SK-N-SH (cell line): Measurements from ENCODE around the gene FUT7. TPM values are rescaled to one million over a fixed set of nuclear protein-coding genes. Genes with fewer than 3 reads are reported as not detected.

ENCODE experiments used
- polyA plus RNA-seq, 3 experiments: library from polyadenylated mRNA; depleted of rRNA; stranded (reverse); fragments of >200 nt; gene quantifications; 2 replicates each; pipeline ENCODE4 v1.2.3, GENCODE V29; 2012

FUT7 gene
- polyA plus RNA-seq, 1 of the 3 experiments (the other 2 are of a cell fraction) = not detected

Other genes starting within 250 kb of the FUT7 start
- gene TMEM141, start 240.7 kb downstream of the FUT7 start, polyA plus RNA-seq (2012; rRNA removed) = 112 and 135 TPM in 2 replicates
- gene CCDC183, start 235.8 kb downstream of the FUT7 start, polyA plus RNA-seq (2012; rRNA removed) = 5.3 and 6.8 TPM in 2 replicates
- gene RABL6, start 224.1 kb downstream of the FUT7 start, polyA plus RNA-seq (2012; rRNA removed) = 40.0 and 43.6 TPM in 2 replicates
- gene AJM1, start 189.6 kb downstream of the FUT7 start, polyA plus RNA-seq (2012; rRNA removed) = 2.4 and 2.6 TPM in 2 replicates
- gene PHPT1, start 182.7 kb downstream of the FUT7 start, polyA plus RNA-seq (2012; rRNA removed) = 338 and 517 TPM in 2 replicates
- 4.2 and 5.0 TPM in 2 replicates for gene MAMDC4, start 179.7 kb downstream of the FUT7 start, polyA plus RNA-seq (2012; rRNA removed)
- 756 and 1,070 TPM in 2 replicates for gene EDF1, start 165.8 kb downstream of the FUT7 start, polyA plus RNA-seq (2012; rRNA removed)
- gene TRAF2, start 145.6 kb downstream of the FUT7 start, polyA plus RNA-seq (2012; rRNA removed) = 13.3 and 15.4 TPM in 2 replicates
- gene FBXW5, start 87.3 kb downstream of the FUT7 start, polyA plus RNA-seq (2012; rRNA removed) = 78.9 and 85.5 TPM in 2 replicates
- gene C8G, start 86.8 kb downstream of the FUT7 start, polyA plus RNA-seq (2012; rRNA removed) = 0.28 and 0.49 TPM in 2 replicates
- 0.87 and 1.1 TPM in 2 replicates for gene LCN12, start 79.8 kb downstream of the FUT7 start, polyA plus RNA-seq (2012; rRNA removed)
- gene PTGDS, start 54.6 kb downstream of the FUT7 start, polyA plus RNA-seq (2012; rRNA removed) = not detected in 2 replicates
- not detected in 2 replicates for gene LCNL1, start 49.1 kb downstream of the FUT7 start, polyA plus RNA-seq (2012; rRNA removed)
- gene PAXX, start 39.7 kb downstream of the FUT7 start, polyA plus RNA-seq (2012; rRNA removed) = 37.8 and 52.9 TPM in 2 replicates
- 0.60 and 1.0 TPM in 2 replicates for gene CLIC3, start 35.5 kb downstream of the FUT7 start, polyA plus RNA-seq (2012; rRNA removed)
- 26.0 and 34.7 TPM in 2 replicates for gene ABCA2, start 3.9 kb downstream of the FUT7 start, polyA plus RNA-seq (2012; rRNA removed)
- gene NPDC1, start 14.1 kb upstream of the FUT7 start, polyA plus RNA-seq (2012; rRNA removed) = 47.4 and 48.1 TPM in 2 replicates
- not detected in 2 replicates for gene ENTPD2, start 22.0 kb upstream of the FUT7 start, polyA plus RNA-seq (2012; rRNA removed)
- 4.6 and 6.0 TPM in 2 replicates for gene SAPCD2, start 38.5 kb upstream of the FUT7 start, polyA plus RNA-seq (2012; rRNA removed)
- 3.2 and 5.6 TPM in 2 replicates for gene UAP1L1, start 45.4 kb upstream of the FUT7 start, polyA plus RNA-seq (2012; rRNA removed)
- gene MAN1B1, start 54.9 kb upstream of the FUT7 start, polyA plus RNA-seq (2012; rRNA removed) = 57.8 and 61.9 TPM in 2 replicates
- 127 and 141 TPM in 2 replicates for gene DPP7, start 82.6 kb upstream of the FUT7 start, polyA plus RNA-seq (2012; rRNA removed)
- 0.03 TPM in 1 of 2 replicates, not detected in the other for gene GRIN1, start 107.1 kb upstream of the FUT7 start, polyA plus RNA-seq (2012; rRNA removed)
- gene LRRC26, start 138.0 kb upstream of the FUT7 start, polyA plus RNA-seq (2012; rRNA removed) = not detected in 2 replicates
- gene TMEM210, start 140.0 kb upstream of the FUT7 start, polyA plus RNA-seq (2012; rRNA removed) = not detected in 2 replicates
- 35.1 and 37.7 TPM in 2 replicates for gene ANAPC2, start 156.5 kb upstream of the FUT7 start, polyA plus RNA-seq (2012; rRNA removed)
- 100 and 124 TPM in 2 replicates for gene SSNA1, start 156.6 kb upstream of the FUT7 start, polyA plus RNA-seq (2012; rRNA removed)
- 4.4 and 5.2 TPM in 2 replicates for gene TPRN, start 168.7 kb upstream of the FUT7 start, polyA plus RNA-seq (2012; rRNA removed)
- gene TMEM203, start 173.6 kb upstream of the FUT7 start, polyA plus RNA-seq (2012; rRNA removed) = 55.6 and 57.0 TPM in 2 replicates
- gene NDOR1, start 173.6 kb upstream of the FUT7 start, polyA plus RNA-seq (2012; rRNA removed) = 7.9 and 8.6 TPM in 2 replicates
- gene RNF208, start 190.2 kb upstream of the FUT7 start, polyA plus RNA-seq (2012; rRNA removed) = 2.0 and 2.7 TPM in 2 replicates
- 2.1 and 2.2 TPM in 2 replicates for gene CYSRT1, start 193.1 kb upstream of the FUT7 start, polyA plus RNA-seq (2012; rRNA removed)
- 0.03 and 0.08 TPM in 2 replicates for gene RNF224, start 195.4 kb upstream of the FUT7 start, polyA plus RNA-seq (2012; rRNA removed)
- 0.06 TPM in 1 of 2 replicates, not detected in the other for gene SLC34A3, start 198.8 kb upstream of the FUT7 start, polyA plus RNA-seq (2012; rRNA removed)
- gene TUBB4B, start 209.2 kb upstream of the FUT7 start, polyA plus RNA-seq (2012; rRNA removed) = 415 and 508 TPM in 2 replicates
- gene STPG3, start 219.2 kb upstream of the FUT7 start, polyA plus RNA-seq (2012; rRNA removed) = not detected in 2 replicates
- gene NELFB, start 223.2 kb upstream of the FUT7 start, polyA plus RNA-seq (2012; rRNA removed) = 52.6 and 62.7 TPM in 2 replicates
- gene TOR4A, start 245.6 kb upstream of the FUT7 start, polyA plus RNA-seq (2012; rRNA removed) = 0.81 and 0.99 TPM in 2 replicates